ENCODE measurements around the gene ZC3H10.
"Not testable (repeated sequence)": the region's sequence is repeated elsewhere in the genome, so short reads cannot be mapped to it uniquely, and the experiment has no call there.

The ZC3H10 gene, protein sequence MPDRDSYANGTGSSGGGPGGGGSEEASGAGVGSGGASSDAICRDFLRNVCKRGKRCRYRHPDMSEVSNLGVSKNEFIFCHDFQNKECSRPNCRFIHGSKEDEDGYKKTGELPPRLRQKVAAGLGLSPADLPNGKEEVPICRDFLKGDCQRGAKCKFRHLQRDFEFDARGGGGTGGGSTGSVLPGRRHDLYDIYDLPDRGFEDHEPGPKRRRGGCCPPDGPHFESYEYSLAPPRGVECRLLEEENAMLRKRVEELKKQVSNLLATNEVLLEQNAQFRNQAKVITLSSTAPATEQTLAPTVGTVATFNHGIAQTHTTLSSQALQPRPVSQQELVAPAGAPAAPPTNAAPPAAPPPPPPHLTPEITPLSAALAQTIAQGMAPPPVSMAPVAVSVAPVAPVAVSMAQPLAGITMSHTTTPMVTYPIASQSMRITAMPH

DNA sequence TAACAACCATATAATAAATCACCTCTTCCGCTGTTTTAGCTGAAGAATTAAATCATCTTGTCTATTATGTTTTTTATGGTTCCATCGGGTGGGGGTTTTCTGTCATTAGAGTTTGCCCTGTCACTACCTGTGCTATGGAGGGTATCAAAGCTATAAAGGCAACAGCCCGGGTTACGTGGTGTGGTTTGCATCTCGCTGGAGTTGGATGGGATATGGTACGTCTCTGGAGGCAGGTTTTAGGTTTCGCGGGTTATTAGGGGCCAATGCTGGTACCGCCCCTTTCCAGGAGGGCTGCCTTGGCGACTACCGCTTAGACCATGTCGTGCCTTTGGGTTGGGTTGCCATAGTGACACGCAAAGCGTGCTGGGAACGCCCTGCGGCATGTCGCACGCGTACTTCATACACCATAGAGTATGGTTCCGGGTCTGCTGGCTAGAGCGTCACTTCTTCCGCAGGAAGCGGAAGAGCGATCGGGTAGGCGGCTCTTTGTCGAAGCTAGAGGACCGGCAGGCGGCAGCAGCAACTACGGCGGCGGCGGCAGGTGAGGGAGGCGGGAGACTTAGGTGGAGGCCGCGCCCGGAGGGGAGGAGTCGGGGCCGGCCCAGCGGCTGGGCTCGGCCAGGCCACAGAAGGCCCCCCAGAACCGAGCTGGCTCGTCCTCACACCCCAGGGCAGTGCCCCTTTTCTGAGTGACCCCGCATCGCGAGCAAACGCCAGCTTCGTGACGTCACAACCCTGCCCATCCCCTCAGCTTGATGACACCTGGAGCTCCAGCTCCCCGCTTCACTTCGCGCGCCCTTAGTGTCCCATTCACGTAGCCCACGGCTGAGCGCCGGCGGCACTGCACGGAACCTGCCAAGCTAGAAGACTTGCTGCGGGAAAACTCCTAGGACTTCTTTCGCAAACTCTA lies at the start of gene ZC3H10:
ZC3H10 (plus strand) TSS at position 489 of the 910 bp plus-strand sequence. CDS start 2,297 bp downstream, outside the sequence.
- peak; percentile 98 for DNase-seq

DNA sequence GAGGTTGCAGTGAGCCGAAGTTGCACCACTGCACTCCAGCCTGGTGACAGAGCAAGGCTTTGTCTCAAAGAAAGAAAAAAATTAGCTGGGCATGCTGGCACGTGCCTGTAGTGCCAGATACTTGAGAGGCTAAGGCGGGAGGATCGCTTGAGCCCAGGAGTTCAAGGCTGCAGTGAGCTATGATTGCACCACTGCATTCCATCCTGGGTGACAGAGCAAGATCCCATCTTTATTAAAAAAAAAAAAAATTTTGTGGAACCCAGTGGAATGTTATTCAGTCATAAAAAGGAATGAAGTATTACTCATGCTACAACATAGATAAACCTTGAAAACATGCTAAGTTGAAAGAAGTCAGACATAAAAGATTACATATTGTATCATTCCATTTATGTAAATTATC lies 46.4 kb upstream of the ZC3H10 start:
- no peak for DNase-seq

DNA sequence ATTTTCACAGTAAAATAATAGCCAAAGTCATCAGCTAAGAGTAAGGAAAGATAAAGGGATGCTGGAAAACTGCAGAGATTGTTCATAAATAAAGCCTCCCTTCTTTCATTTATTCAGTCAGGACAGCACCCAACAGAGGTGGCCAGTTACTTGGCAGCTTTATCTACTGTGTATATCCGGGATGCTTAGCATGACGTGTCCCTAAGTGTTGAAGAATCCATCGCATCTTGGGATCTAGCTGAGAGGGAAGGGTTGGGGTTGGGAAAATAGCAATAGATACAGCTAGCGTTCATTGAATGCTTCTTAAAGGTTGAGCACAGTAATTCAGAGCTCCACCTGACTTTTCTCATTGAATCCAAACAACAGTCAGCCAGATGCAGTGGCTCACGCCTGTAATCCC lies 43.7 kb upstream of the ZC3H10 start:
- DNase-seq, result no peak

DNA sequence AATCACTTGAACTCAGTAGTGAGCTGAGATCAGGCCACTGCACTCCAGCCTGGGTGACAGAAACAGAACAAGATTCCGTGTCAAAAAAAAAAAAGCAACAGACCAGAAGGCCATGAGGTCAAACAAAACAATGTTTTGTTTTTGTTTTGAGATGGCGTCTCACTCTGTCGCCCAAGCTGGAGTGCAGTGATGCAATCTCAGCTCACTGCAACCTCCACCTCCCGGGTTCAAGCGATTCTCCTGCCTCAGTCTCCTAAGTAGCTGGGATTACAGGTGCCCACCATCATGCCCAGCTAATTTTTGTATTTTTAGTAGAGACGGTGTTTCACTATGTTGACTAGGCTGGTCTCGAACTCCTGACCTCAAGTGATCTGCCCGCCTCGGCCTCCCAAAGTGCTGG lies 40.1 kb upstream of the ZC3H10 start:
- DNase-seq, result not testable (repeated sequence)

DNA sequence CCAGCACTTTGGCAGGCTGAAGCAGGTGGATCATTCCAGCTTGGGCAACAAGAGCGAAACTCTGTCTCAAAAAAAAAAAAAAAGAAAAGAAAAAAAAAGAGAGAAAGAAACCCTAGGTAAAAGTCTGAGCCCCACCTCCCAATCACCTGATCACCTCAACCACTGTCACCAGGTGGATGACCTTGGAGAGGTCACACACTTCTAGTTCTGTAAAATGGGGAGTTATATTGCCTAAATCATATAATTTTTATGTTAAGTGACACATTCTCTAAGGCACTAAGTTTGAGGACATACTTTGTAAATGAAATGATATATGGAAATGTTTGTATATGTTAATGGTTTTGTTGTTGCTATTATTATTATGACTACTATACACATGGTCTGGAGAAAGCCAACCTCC lies 39.6 kb upstream of the ZC3H10 start:
- no peak for DNase-seq

DNA sequence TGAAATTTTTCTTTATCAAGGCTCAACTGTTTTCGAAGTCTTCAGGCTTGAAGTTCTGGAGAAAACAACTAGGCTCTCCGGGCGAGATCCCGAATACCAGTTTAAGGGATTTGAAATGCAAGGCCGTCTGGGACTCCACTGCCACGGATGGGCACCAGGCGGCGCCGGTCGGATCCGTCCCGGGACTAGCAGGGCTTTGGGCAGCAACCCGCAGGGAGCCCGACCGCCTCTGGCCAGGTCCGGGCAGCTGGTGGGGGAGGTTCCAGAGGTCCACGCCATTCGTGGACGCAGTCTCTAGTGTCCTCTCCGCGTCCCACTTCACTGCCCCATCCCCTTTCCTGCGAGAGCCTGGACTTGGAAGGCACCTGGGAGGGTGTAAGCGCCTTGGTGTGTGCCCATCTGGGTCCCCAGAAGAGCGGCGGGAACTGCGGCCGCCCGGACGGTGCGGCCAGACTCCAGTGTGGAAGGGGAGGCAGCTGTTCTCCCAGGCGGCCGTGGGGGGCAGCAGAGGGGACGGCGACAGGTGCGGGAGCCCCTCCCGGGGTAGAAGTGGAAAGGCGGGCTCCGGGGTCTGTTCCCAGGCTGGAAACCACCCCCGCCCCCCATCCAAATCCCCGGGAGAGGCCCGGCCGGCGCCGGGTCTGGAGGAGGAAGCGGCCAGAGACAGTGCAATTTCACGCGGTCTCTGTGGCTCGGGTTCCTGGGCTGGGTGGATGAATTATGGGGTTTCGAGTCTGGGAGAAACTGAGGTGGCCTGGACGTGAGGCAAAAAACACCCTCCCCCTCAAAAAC lies 38.9 kb upstream of the ZC3H10 start:
- DNase-seq, result peak; percentile 61 to 63

DNA sequence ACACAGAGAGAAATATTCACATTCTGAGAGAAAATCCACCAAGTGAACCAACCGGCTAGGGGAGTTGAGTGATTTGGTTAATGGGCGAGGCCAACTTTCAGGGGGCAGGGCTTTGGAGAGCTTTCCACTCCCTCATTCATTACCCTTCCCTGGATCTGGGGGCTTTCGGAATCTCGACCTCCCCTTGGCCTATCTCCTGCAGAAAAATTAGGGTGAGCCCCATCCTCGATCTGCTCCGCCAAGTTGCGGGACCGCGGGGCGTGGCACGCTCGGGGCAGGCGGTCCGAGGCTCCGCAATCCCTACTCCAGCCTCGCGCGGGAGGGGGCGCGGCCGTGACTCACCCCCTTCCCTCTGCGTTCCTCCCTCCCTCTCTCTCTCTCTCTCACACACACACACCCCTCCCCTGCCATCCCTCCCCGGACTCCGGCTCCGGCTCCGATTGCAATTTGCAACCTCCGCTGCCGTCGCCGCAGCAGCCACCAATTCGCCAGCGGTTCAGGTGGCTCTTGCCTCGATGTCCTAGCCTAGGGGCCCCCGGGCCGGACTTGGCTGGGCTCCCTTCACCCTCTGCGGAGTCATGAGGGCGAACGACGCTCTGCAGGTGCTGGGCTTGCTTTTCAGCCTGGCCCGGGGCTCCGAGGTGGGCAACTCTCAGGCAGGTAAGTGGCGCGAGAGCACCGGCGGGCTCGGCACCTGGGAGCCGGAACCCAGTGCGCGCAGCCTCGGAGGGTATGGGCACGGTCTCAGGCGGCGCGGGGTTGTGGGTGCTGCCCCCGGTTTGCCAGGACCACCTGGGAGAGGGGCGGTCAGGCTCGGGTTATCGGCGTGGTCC lies 38.1 kb upstream of the ZC3H10 start, which contains the start of gene ERBB3:
ERBB3 (plus strand) TSS at position 443 of the 833 bp plus-strand sequence; CDS start at position 579, 136 bp downstream.
- DNase-seq, result peak; percentile 7 to 22

DNA sequence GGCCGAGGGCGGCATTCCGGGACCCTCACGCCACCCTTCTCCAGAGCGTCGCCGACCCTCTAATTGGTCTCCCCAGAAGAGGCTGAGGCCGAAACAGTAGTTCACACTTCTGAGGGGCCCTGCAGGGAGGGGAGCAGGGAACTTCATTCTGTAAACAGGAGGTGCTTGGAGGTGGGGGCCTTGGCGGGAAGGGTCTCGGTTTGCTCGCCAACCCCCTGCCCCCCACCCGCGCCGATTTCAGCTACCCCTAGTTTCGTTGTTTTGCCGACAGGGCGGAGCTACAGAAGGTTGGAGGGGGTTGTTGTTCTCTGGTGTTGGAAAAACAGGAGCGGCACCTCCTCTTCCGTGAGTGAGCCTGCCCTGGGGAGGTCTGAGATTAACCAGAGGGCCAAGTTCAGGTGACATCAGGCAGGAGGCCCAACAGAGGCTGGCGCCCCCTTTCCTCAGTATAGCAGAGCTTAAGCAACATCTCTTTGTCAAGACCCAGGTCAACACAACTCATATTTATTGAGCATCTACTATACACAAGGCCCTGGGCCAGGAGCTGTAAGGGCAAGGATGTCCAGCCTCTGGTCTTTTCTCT lies 37.4 kb upstream of the ZC3H10 start:
- no peak for DNase-seq

DNA sequence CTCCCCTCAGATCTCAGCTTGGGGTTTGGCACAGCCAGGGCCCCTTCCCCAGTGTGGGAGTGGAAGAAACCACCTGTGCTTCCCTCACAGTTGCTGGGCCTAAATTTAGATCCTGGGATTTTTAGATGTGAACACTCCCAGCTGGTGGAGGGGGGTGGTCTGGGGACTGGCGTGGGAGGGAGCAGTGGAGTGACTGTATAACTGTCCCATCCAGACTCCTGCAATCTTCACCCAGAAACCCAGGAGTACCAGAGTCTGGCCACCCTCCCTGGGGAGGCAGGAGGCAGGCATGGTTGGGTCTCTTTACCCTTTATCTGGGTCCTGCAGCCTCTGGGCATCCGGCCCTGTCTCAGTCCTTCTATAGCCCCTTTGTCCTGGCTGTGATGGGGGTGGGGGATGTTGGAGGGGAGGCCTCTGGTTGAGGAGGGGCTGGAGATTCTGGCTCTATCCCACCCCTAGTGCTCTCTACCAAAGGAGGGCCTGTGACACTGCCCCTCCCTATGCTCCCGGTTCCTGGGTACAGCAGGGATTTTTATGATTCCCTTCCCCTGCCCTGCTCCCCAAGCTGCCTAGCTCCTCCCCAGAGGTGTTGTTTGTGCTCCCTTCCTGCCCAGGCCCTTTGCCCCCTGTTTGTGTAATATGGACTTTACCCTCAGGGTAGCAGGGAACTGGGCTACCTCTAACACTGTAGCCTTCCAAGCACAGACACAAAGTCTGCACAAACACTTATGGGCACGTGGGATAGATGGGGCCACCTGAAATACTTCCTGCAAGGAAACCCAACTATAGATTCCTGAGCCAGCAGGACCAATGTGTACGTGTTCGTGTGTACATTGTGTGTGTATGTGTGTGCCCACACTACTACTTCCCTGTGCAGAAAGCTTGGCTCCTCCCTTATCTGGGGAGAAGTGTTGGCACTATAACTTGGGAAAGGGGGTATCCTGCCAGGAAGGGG lies 36.4 kb upstream of the ZC3H10 start:
- no peak for DNase-seq

DNA sequence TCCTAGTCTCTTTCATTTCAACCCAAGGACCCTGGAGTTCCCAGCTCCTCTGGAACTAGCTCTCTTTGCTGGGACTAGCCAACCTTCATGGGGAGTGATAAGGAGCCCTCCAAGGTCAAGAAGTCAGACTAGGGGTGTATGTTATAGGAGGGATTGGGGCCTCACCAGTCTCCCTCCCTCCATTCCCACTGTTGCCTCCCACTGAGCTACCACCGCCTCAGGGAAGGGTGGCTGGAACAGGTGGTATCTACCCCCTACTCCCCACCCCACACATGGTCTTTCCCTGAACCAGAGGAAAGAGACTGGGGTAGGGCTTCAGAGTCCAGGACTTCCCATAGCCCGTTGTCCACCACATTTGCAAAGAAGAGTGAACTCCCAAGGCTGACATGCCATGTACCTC lies 35.7 kb upstream of the ZC3H10 start:
- DNase-seq, result no peak

DNA sequence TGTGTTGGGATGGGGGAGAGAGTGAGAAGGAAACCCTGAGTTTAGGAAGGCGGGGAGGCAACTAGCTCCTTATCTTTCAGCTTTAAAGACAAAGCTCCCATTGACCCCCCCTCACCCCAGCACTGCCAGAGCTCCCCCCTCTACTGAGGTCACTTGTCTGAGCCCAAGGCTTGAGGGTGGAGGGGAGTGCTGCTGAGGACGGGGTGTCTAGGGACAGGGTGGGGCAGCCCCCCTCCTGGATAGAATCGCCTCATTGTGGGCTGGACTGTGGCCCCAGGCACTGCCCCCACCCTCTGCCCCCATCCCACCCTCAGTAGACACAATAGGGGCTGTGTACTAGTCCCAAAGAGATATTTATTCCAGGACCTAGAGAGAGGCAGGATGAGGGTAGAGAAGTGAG lies 35.1 kb upstream of the ZC3H10 start:
- no peak for DNase-seq

DNA sequence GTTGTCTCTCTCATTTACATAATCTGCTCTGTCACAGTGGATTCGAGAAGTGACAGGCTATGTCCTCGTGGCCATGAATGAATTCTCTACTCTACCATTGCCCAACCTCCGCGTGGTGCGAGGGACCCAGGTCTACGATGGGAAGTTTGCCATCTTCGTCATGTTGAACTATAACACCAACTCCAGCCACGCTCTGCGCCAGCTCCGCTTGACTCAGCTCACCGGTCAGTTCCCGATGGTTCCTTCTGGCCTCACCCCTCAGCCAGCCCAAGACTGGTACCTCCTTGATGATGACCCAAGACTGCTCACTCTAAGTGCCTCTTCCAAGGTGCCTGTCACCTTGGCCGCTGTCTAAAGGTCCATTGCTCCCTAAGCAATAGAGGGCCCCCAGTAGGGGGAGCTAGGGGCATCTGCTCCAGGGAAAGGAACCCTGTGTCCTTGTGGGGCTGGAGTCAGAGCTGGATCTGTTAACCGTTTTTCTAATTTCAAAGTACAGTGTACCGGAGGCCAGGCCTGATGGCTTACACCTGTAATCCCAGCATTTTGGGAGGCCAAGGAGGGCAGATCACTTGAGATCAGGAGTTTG lies 33.0 kb upstream of the ZC3H10 start:
- peak in 1 of 2 experiments; percentile 17 for DNase-seq

DNA sequence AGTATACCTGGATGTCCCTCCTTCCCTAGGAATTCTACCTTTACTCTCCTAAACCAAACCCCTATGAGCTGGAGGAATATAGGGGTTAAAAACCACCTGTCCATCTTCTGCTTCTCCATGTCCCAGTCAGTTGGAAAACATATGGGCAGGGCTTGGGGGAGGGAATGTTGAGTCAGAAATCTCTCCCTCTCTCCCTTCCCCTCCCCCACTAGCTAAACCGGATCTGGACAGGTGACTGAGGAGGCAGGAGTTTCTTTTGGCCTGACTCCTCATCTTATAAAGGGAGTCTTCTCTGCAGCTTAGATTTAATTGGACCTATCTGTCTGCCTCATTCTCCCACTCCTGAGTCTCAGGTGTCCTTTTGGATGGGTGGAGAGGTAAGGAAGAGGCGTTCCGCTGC lies 32.0 kb upstream of the ZC3H10 start:
- no peak for DNase-seq

DNA sequence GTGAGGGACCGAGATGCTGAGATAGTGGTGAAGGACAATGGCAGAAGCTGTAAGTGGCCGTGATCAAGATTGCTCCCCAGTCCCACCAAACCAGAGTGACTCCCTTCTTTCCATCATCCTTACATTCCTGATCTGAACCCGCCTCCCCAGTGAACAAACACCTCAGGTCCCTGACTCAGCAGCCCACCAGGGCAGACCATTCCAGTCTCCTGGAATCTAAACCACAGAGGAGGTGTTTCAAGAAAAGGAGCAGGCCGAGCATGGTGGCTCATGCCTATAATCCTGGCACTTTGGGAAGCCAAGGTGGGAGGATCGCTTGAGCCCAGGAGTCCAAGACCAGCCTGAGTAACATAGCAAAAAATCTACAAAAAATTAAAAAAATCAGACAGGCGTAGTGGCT lies 31.5 kb upstream of the ZC3H10 start:
- DNase-seq, result no peak

DNA sequence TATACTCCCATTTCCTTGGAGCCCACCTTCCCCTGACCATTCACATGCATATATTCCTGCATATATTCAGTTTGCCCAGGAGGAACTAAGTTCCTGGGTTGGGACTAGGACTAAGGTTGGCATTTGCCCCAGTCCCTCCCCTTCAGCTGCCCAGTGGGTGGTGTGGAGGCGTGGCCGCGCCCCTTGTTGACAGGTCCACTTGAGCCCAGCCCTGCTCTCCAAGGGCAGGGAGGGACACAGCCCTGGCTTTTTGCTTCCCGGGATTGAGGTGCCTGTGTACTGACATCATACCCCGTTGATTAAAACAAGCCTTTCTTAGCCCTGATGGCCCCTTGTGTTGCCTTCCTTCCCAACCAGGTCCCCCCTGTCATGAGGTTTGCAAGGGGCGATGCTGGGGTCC lies 30.8 kb upstream of the ZC3H10 start:
- DNase-seq, result no peak

DNA sequence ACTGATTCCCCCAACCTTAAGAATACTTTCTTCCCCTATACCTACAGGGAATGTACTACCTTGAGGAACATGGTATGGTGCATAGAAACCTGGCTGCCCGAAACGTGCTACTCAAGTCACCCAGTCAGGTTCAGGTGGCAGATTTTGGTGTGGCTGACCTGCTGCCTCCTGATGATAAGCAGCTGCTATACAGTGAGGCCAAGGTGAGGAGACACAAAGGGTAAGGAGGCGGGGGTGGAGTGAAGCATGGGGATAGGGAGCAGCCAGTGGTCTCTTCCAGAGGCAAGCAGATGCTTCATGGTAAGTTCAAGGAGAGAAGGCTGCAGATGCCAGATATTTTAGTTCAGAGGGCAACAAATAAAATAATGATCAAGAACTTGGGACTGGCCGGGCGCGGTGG lies 20.3 kb upstream of the ZC3H10 start:
- DNase-seq, result no peak

DNA sequence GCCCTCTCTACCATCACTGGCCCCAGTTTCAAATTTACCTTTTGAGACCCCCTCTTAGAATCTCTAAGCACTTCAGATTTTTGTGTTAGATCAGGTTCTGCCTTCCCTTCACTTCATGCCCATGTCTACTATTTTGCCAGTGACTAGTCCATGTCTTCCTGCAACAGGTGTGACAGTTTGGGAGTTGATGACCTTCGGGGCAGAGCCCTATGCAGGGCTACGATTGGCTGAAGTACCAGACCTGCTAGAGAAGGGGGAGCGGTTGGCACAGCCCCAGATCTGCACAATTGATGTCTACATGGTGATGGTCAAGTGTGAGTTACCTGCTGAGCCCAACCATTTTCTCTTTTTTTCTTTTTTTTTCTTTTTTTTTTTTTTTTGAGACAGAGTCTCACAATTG lies 19.5 kb upstream of the ZC3H10 start:
- no peak for DNase-seq

DNA sequence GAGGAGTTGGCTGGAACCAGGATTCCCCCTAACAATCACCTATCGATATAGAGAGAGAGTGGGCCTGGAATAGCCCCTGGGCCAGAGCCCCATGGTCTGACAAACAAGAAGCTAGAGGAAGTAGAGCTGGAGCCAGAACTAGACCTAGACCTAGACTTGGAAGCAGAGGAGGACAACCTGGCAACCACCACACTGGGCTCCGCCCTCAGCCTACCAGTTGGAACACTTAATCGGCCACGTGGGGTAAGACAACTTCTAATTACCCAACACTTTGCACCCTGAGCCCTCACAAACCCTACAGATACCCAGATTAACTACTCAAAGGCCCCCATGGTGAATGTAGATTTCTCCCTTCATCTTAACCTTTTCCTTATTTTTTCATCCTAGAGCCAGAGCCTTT lies 18.3 kb upstream of the ZC3H10 start:
- DNase-seq, result no peak

DNA sequence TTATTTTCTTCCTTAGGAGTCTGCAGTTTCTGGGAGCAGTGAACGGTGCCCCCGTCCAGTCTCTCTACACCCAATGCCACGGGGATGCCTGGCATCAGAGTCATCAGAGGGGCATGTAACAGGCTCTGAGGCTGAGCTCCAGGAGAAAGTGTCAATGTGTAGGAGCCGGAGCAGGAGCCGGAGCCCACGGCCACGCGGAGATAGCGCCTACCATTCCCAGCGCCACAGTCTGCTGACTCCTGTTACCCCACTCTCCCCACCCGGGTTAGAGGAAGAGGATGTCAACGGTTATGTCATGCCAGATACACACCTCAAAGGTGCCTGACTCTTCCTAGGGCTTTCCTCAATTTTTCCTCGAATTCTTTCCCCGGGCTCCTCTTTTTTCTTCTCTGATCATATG lies 17.0 kb upstream of the ZC3H10 start:
- DNase-seq, result no peak

DNA sequence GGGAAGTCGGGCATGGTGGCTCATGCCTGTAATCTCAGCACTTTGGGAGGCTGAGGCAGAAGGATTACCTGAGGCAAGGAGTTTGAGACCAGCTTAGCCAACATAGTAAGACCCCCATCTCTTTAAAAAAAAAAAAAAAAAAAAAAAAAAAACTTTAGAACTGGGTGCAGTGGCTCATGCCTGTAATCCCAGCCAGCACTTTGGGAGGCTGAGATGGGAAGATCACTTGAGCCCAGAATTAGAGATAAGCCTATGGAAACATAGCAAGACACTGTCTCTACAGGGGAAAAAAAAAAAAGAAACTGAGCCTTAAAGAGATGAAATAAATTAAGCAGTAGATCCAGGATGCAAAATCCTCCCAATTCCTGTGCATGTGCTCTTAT lies 15.4 kb upstream of the ZC3H10 start:
- DNase-seq, result no peak

Measured in AML-193 (cell line).